Memory B cell (primary cell): ENCODE data around the gene OR56A4.
"Not testable (repeated sequence)": the region's sequence is repeated elsewhere in the genome, so short reads cannot be mapped to it uniquely, and the experiment has no call there.

ENCODE experiments used
- ATAC-seq: fragments of 150-1000 bp; cut with Tn5 transposase; 2 replicates; pipeline ENCODE4 v1.10.0; 2021; ENCODE audit warnings: low read depth, mild to moderate bottlenecking, moderate library complexity
- DNase-seq, 2 donors: peaks; one replicate each; pipeline ENCODE4 v3.0.0; 2022; ENCODE audit warnings: low spot score in 2 of 2
- H3K27ac Mint-ChIP-seq: one replicate; pipeline ENCODE4 v1.8.0; 2022; ENCODE audit warnings: mild to moderate bottlenecking, moderate library complexity, mixed read lengths
- H3K27me3 Mint-ChIP-seq: one replicate; pipeline ENCODE4 v1.8.0; 2022; ENCODE audit warnings: mixed read lengths
- H3K36me3 Mint-ChIP-seq: one replicate; pipeline ENCODE4 v1.8.0; 2022; ENCODE audit warnings: mild to moderate bottlenecking, mixed read lengths
- H3K4me1 Mint-ChIP-seq: one replicate; pipeline ENCODE4 v1.8.0; 2022; ENCODE audit warnings: mixed read lengths
- H3K4me3 Mint-ChIP-seq: one replicate; pipeline ENCODE4 v1.8.0; 2022; ENCODE audit warnings: mild to moderate bottlenecking, moderate library complexity, mixed read lengths
- H3K9me3 Mint-ChIP-seq: one replicate; pipeline ENCODE4 v1.8.0; 2022; ENCODE audit warnings: mixed read lengths

OR56A4 gene

DNA sequence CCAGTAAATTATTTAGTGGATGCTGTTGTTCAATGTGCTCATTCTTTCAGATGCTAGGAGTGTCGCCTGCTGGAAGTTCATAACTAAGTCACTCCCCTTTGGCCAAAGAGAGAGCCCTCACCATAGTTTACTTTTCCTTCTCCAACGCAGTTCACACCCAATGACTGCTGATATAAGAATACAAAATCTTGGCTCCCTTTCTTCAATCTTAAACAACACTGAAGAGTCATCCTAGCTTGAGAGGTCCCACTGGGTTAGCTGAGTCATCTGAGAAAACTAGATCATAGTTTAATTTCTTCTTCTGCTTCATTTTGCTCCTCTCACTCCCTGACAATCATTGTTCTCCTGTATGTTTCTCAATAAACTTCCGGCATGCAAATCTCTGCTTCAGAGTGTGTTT, 14.6 kb downstream of the OR56A4 start:
- peaks cover 9% of the 10 kb centered on the region for H3K27me3 Mint-ChIP-seq
- H3K27ac Mint-ChIP-seq: no peak overlapping the region
- no peak for DNase-seq
- ATAC-seq: no peak
- H3K9me3 Mint-ChIP-seq: peaks cover 2% of the 10 kb centered on the region
- no peaks in the 10 kb centered on the region for H3K36me3 Mint-ChIP-seq
- no peaks in the 10 kb centered on the region for H3K4me1 Mint-ChIP-seq
- H3K4me3 Mint-ChIP-seq: no peak overlapping the region

DNA sequence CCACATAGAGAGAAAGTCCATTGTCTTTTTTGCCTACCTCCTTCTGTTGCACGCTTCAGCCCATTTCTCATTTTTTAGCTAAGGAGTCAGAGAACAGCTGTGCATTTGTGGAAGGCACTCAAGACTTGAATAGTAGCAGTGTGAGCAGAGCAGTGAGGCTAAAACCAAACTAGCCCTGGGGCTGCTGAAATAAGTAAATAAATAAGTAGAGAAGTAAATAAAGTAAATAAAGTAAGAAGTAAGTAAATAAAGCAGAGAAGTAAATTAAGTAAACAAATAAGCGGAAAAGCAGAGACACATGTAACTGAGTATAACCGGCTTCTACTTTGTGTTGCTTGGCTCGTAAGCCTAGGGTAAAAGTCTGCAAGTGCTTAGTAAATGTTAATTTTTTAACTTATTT, 17.5 kb downstream of the OR56A4 start:
- Mint-ChIP-seq H3K9me3 (peaks cover 2% of the 10 kb centered on the region), H3K4me1 (no peaks in the 10 kb centered on the region), H3K27ac (no peak overlapping the region), H3K27me3 (peaks cover 10% of the 10 kb centered on the region), H3K4me3 (no peak overlapping the region), H3K36me3 (no peaks in the 10 kb centered on the region)
- no peak for ATAC-seq
- no peak for DNase-seq

DNA sequence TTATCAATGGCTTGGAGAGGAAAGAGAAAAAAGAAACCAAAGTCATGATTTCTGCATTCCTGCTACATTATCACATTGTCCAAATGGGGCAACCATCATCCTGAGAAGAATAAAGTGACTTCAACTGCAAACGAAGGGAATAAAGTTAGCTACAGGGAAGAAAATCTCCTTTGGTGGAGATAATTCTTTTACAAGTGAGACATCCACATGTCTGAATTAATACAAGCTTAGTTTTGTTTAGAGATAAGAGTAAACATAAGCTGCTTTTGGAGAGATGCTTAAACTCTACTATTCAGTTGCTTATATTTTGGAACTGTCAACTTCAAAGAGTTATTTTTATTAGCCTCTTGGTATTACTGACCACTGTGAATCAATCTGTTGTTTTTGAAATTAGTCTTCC, 19.9 kb downstream of the OR56A4 start, which contains the start of gene OR52L1:
Gene OR52L1 (minus strand): TSS at position 101 of the 400 bp plus-strand sequence. CDS start 55 bp downstream, at position 46.
- ATAC-seq (no peak), DNase-seq (no peak)
- H3K27ac Mint-ChIP-seq: no peak within 1 kb of the TSS
- peaks cover 2% of the 10 kb centered on the region for H3K9me3 Mint-ChIP-seq
- H3K36me3 Mint-ChIP-seq: no peaks in the 10 kb centered on the region
- no peak within 1 kb of the TSS for H3K4me3 Mint-ChIP-seq
- peaks cover 17% of the 10 kb centered on the region for H3K27me3 Mint-ChIP-seq
- H3K4me1 Mint-ChIP-seq: no peaks in the 10 kb centered on the region

DNA sequence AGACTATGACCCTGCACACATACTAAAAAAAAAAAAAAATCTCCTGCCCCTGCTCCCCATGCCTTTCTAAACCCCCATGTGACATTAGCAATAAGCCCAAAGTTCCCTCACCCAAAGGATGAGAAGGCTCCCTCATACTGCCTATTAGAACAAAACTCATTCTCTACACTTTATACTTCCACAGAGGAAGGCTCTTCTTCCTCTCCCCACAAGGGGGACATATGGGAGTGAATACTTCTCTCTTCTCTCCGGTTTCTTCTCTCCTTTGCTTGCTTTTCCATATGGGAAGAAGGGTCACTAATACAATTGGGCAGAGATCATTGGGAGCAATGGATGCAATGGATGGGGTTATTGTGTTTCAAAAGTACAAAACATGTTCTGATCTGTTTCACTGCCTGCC, 23.3 kb downstream of the OR56A4 start:
- Mint-ChIP-seq H3K27ac (no peak overlapping the region), H3K4me1 (no peaks in the 10 kb centered on the region), H3K36me3 (no peaks in the 10 kb centered on the region), H3K4me3 (no peak overlapping the region), H3K27me3 (peaks cover 11% of the 10 kb centered on the region), H3K9me3 (peaks cover 3% of the 10 kb centered on the region)
- DNase-seq (no peak), ATAC-seq (no peak)

GRCh38 chr11:5973530-5973929, 33.2 kb downstream of the OR56A4 start:
- H3K9me3 Mint-ChIP-seq: peaks cover 6% of the 10 kb centered on the region
- H3K4me3 Mint-ChIP-seq: no peak overlapping the region
- no peaks in the 10 kb centered on the region for H3K36me3 Mint-ChIP-seq
- H3K27me3 Mint-ChIP-seq: no peaks in the 10 kb centered on the region
- no peaks in the 10 kb centered on the region for H3K4me1 Mint-ChIP-seq
- DNase-seq (no peak), ATAC-seq (no peak)
- no peak overlapping the region for H3K27ac Mint-ChIP-seq

GRCh38 chr11:5968394-5968793, 38.4 kb downstream of the OR56A4 start, which contains the start of gene OR56A5:
Gene OR56A5 (minus strand): TSS chr11:5968494. CDS start chr11:5968494, 0 bp downstream.
- Mint-ChIP-seq H3K36me3 (no peaks in the 10 kb centered on the region), H3K4me1 (no peaks in the 10 kb centered on the region)

DNA sequence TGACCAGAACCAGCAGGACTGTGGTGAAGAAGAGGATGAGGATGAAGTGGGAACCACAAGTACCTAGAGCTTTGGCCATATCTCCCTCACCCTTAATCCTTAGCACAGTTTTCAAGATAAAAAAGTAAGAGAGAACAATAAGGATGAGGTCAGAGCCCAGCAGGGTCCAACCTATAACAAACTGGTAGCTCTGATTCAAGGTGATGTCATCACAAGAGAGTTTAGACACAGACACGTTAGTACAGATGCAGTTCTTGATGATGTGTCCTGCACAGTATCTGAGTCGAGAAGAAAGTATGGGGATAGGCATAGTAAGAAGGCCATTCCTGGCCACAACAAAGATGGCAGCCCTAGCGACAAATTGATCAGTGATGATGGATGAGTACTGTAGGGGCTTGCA, 39.0 kb downstream of the OR56A4 start:
- H3K36me3 Mint-ChIP-seq: no peaks in the 10 kb centered on the region
- no peak overlapping the region for H3K27ac Mint-ChIP-seq
- peaks cover 10% of the 10 kb centered on the region for H3K27me3 Mint-ChIP-seq
- H3K9me3 Mint-ChIP-seq: peaks cover 12% of the 10 kb centered on the region
- ATAC-seq (no peak), DNase-seq (no peak)
- no peak overlapping the region for H3K4me3 Mint-ChIP-seq
- no peaks in the 10 kb centered on the region for H3K4me1 Mint-ChIP-seq

More at GRCh38 chr11:5968394-5968793, 38.4 kb downstream of the OR56A4 start, which contains the start of gene OR56A5:
- Mint-ChIP-seq H3K9me3 (peaks cover 9% of the 10 kb centered on the region), H3K4me3 (no peak within 1 kb of the TSS), H3K27me3 (peaks cover 10% of the 10 kb centered on the region), H3K27ac (no peak within 1 kb of the TSS)
- ATAC-seq (no peak), DNase-seq (no peak)

DNA sequence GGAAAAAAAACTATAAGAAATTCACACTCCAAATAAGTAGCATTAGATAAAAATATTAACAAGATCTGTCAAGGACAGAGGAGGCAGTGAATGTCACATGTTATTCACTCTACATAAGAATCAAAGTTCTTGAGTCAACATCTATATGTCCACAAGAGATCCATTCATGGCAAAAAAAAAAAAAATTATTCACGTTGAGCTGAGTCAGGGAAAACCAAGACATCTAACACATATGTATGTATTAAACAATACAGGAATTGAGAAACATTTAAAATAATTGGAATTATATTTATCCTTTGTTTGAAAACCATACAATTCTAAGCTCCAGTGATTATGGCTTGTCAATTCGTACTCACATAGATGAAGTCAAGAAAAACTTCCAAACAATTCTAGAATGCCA, 39.8 kb downstream of the OR56A4 start:
- H3K9me3 Mint-ChIP-seq: peaks cover 13% of the 10 kb centered on the region
- ATAC-seq (no peak), DNase-seq (no peak)
- H3K4me3 Mint-ChIP-seq: no peak overlapping the region
- H3K27ac Mint-ChIP-seq: no peak overlapping the region
- peaks cover 10% of the 10 kb centered on the region for H3K27me3 Mint-ChIP-seq
- no peaks in the 10 kb centered on the region for H3K4me1 Mint-ChIP-seq
- H3K36me3 Mint-ChIP-seq: no peaks in the 10 kb centered on the region

GRCh38 chr11:5960704-5961320, 45.9 kb downstream of the OR56A4 start:
- not testable (repeated sequence) for H3K27me3 Mint-ChIP-seq, H3K27ac Mint-ChIP-seq, H3K4me1 Mint-ChIP-seq, H3K4me3 Mint-ChIP-seq, H3K36me3 Mint-ChIP-seq, ATAC-seq, DNase-seq
- peaks cover 15% of the 10 kb centered on the region for H3K9me3 Mint-ChIP-seq

- H3K4me1 Mint-ChIP-seq: no peaks in the 10 kb centered on the region
- DNase-seq (no peak), ATAC-seq (no peak)
- H3K9me3 Mint-ChIP-seq: peaks cover 2% of the 10 kb centered on the region
- H3K4me3 Mint-ChIP-seq: no peak overlapping the region
- H3K27ac Mint-ChIP-seq: no peak overlapping the region
- no peaks in the 10 kb centered on the region for H3K27me3 Mint-ChIP-seq
- no peaks in the 10 kb centered on the region for H3K36me3 Mint-ChIP-seq
Measured at GRCh38 chr11:5955586-5955985, 51.2 kb downstream of the OR56A4 start.
